HEK293T (cell line): Measurements from ENCODE around the gene GMPR2.

Experiments
- CTCF ChIA-PET: fragments of 350-600 bp; formaldehyde crosslinking; extraction: SDS; loops from one replicate; lab custom pipeline; 2021; ENCODE audit warnings: antibody characterized with exemption, inconsistent platforms; lab: Yijun Ruan, JAX
- POLR2A ChIA-PET: fragments of 350-600 bp; formaldehyde crosslinking; extraction: SDS; loops from one replicate; lab custom pipeline; 2020; ENCODE audit warnings: antibody characterized with exemption, inconsistent platforms; lab: Yijun Ruan, JAX
- DNase-seq: peaks from one replicate; pipeline ENCODE4 v3.0.0; 2012; ENCODE audit warnings: mixed read lengths; ENCODE audit errors: extremely low spot score
- ARNT ChIP-seq: fragments of 450-650 bp; IDR thresholded peaks from 2 replicates; pipeline ENCODE4 v1.6.1; 2017; ENCODE audit warnings: mild to moderate bottlenecking
- BHLHE40 ChIP-seq: fragments of 450-650 bp; IDR thresholded peaks from 2 replicates; pipeline ENCODE4 v1.6.1; 2016; ENCODE audit warnings: mild to moderate bottlenecking, moderate library complexity, borderline replicate concordance
- CTBP1 ChIP-seq: fragments of 450-650 bp; IDR thresholded peaks from 2 replicates; pipeline ENCODE4 v1.6.1; 2016; ENCODE audit warnings: borderline replicate concordance
- ELF4 ChIP-seq: fragments of 450-650 bp; IDR thresholded peaks from 2 replicates; pipeline ENCODE4 v1.6.1; 2017; ENCODE audit warnings: antibody characterized with exemption
- FOXA1 ChIP-seq: fragments of 450-650 bp; IDR thresholded peaks from 2 replicates; pipeline ENCODE4 v1.6.1; 2016; ENCODE audit warnings: mild to moderate bottlenecking
- FOXK2 ChIP-seq: fragments of 450-650 bp; IDR thresholded peaks from 2 replicates; pipeline ENCODE4 v1.6.1; 2016; ENCODE audit warnings: mild to moderate bottlenecking
- FOXM1 ChIP-seq: fragments of 450-650 bp; IDR thresholded peaks from 2 replicates; pipeline ENCODE4 v1.6.1; 2017; ENCODE audit warnings: mild to moderate bottlenecking, borderline replicate concordance
- HDGF ChIP-seq: fragments of 450-650 bp; IDR thresholded peaks from 2 replicates; pipeline ENCODE4 v1.6.1; 2017; ENCODE audit warnings: antibody characterized with exemption, borderline replicate concordance
- L3MBTL2 ChIP-seq: fragments of 450-650 bp; conservative IDR thresholded peaks from 2 replicates; pipeline ENCODE4 v1.6.1; 2016; ENCODE audit warnings: mild to moderate bottlenecking
- LEF1 ChIP-seq: fragments of 450-650 bp; IDR thresholded peaks from 2 replicates; pipeline ENCODE4 v1.6.1; 2017; ENCODE audit warnings: mild to moderate bottlenecking, borderline replicate concordance
- NFRKB ChIP-seq: fragments of 450-650 bp; IDR thresholded peaks from 2 replicates; pipeline ENCODE4 v1.6.1; 2016; ENCODE audit warnings: mild to moderate bottlenecking, moderate library complexity
- PKNOX1 ChIP-seq: fragments of 450-650 bp; IDR thresholded peaks from 2 replicates; pipeline ENCODE4 v1.6.1; 2016
- SP1 ChIP-seq: fragments of 450-650 bp; IDR thresholded peaks from 2 replicates; pipeline ENCODE4 v1.6.1; 2017
- SUZ12 ChIP-seq: fragments of 450-650 bp; IDR thresholded peaks from 2 replicates; pipeline ENCODE4 v1.6.1; 2016; ENCODE audit warnings: mild to moderate bottlenecking
- TARDBP ChIP-seq: fragments of 450-650 bp; IDR thresholded peaks from 2 replicates; pipeline ENCODE4 v1.6.1; 2016
- ZNF384 ChIP-seq: fragments of 450-650 bp; IDR thresholded peaks from 2 replicates; pipeline ENCODE4 v1.6.1; 2016

Gene GMPR2

DNA sequence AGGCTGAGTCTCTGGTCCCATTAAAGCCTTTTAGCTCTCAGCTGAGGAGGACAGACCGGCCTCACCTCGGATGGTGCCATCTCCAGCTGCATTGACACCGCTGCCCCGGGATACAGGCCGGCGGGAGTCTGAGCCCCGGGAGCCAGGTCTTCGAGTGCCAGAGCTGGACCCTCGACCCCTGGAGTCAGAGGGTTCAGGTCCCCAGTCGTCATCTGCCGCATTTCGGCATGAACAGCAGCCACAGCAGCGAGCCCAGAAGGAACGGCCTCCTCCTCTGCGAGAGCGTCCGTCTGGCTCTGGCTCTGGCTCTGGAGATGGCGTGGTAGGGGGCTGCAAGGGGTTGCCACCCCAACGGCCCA lies 29.2 kb downstream of the GMPR2 start:
- ChIA-PET CTCF (interaction anchor here (1.2 to 1.7 kb wide), 3 partner anchors 9 to 20 kb away, joined by 3 to 6 read pairs (median 6); partner anchors contain the start of gene TINF2), POLR2A (interaction anchor here (1.8 to 4.2 kb wide), 2 partner anchors 9 to 20 kb away, joined by 6 to 30 read pairs; partner anchors contain the start of genes RABGGTA and TINF2)
- no peak for DNase-seq
- TF ChIP-seq HDGF (no peak), BHLHE40 (no peak), SP1 (no peak), ELF4 (no peak), TARDBP (no peak), PKNOX1 (no peak), FOXM1 (no peak), ZNF384 (no peak), CTBP1 (no peak), FOXA1 (no peak), ARNT (no peak), LEF1 (no peak), NFRKB (no peak), L3MBTL2 (no peak), SUZ12 (no peak), FOXK2 (no peak)

- TF ChIP-seq BHLHE40, result no peak
- no peak for TF ChIP-seq SUZ12
- TF ChIP-seq PKNOX1, result no peak
- TF ChIP-seq TARDBP, result no peak
- TF ChIP-seq HDGF, result no peak
- TF ChIP-seq SP1, result no peak
- TF ChIP-seq FOXK2, result no peak
- TF ChIP-seq FOXA1, result no peak
- TF ChIP-seq ARNT, result no peak
- no peak for TF ChIP-seq NFRKB
- TF ChIP-seq L3MBTL2, result no peak
- no peak for TF ChIP-seq LEF1
- no peak for TF ChIP-seq ELF4
- no peak for TF ChIP-seq ZNF384
- TF ChIP-seq FOXM1, result no peak
- CTCF ChIA-PET, result interaction anchor here (1.5 kb wide), 1 partner anchor 8 kb away, joined by 6 read pairs; no protein-coding TSS in a partner anchor
- no peak for DNase-seq
- POLR2A ChIA-PET, result interaction anchor here (1.8 to 4.2 kb wide), 2 partner anchors 8 to 21 kb away, joined by 6 to 30 read pairs; partner anchors contain the start of genes RABGGTA and TINF2
These were observed 30.3 kb downstream of the GMPR2 start, which contains the start of gene TGM1 for GRCh38 chr14:24262821-24263733. TSS of gene TGM1 (minus strand) at chr14:24263177. CDS start at chr14:24262352, 825 bp downstream.

GRCh38 chr14:24263848-24264247 lies 31.1 kb downstream of the GMPR2 start:
- ChIA-PET POLR2A (interaction anchor here (1.2 kb wide), 1 partner anchor 21 kb away, joined by 5 read pairs; the partner anchor contains the start of gene TINF2), CTCF (no interaction called here)
- TF ChIP-seq ELF4 (no peak), PKNOX1 (no peak), NFRKB (no peak), FOXM1 (no peak), SP1 (no peak), BHLHE40 (no peak), LEF1 (no peak), SUZ12 (no peak), CTBP1 (no peak), FOXK2 (no peak), HDGF (no peak), L3MBTL2 (no peak), TARDBP (no peak), FOXA1 (no peak), ARNT (no peak), ZNF384 (no peak)
- no peak for DNase-seq

- POLR2A ChIA-PET, result interaction anchor here (1.2 kb wide), 1 partner anchor 22 kb away, joined by 5 read pairs; the partner anchor contains the start of gene TINF2
- DNase-seq, result no peak
- TF ChIP-seq SP1, result no peak
- no peak for TF ChIP-seq FOXK2
- TF ChIP-seq SUZ12, result no peak
- no peak for TF ChIP-seq LEF1
- no peak for TF ChIP-seq FOXA1
- no peak for TF ChIP-seq BHLHE40
- TF ChIP-seq CTBP1, result no peak
- no peak for TF ChIP-seq ZNF384
- no peak for TF ChIP-seq FOXM1
- TF ChIP-seq L3MBTL2, result no peak
- no peak for TF ChIP-seq NFRKB
- TF ChIP-seq HDGF, result no peak
- no peak for TF ChIP-seq ELF4
- no peak for TF ChIP-seq PKNOX1
- no peak for TF ChIP-seq ARNT
- no peak for TF ChIP-seq TARDBP
- CTCF ChIA-PET, result no interaction called here
These were observed 31.6 kb downstream of the GMPR2 start for GRCh38 chr14:24264298-24264697.
